OCI-M2 (cell line): Measurements from ENCODE around the gene PRICKLE2.

Experiments used
- DNase-seq: peaks from one replicate; lab custom pipeline; 2025; ENCODE audit not compliant: unreplicated experiment; lab: John Stamatoyannopoulos, UW

The PRICKLE2 gene

GRCh38 chr3:64160000-64160695 is 65.1 kb downstream of the PRICKLE2 start:
- no peak for DNase-seq

- no peak for DNase-seq
Observed at GRCh38 chr3:64158334-64158733, 66.9 kb downstream of the PRICKLE2 start.

DNA sequence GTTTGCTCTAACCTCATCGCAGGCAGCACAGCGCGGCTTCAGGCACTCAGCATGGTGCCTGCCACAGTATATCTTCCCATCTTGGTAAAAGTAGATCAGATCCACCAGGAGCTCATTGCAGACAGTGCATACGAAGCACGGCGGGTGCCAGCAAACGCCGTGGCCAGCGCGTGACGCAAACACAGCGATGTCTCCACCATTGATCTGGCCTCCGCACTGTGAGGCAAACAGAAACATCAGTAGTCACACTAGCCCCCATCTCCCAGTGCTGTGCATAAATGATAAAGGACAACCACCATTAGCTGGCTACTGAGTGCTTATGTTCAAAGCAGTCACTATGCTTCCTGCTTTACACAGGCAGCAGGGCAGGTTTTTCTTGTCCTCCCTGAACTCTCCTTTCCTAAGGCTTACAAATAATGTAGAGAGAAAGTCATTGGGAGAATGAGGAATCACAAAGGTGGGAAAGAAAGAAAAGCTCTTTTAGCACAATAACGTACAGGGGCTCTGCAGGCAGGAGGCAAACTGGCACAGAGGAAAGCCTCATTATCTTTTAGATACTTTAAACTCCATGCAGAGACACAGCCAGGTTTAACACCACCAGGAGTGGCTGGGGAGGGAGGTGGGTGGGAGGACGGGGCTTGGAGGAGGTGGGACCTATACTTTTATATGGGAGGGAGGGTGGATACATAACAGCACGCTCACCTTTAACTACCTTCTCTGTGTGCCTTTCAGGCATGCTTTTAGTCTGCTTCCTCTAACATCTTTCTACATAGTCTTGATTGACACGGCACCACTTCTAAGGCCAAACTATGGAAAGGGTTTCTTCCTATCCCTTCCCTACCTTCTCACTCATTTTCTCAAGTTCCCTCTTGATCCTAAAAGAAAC is 67.9 kb downstream of the PRICKLE2 start:
- no peak for DNase-seq

DNA sequence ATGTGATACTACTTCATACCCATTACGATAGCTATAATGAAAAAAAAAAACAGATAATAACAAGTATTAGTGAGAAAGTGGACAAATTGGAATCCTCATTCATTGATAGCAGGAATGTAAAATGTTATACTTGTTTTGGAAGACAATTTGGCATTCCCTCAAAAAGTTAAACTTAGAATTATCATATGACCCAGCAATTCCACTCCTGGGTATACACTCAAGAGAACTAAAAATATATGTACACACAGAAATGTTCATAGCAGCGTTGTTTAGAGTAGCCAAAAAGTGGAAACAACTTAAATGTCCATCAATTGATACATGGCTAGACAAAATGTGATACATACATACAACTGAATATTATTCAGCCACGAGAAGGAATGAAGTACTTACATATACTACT is 69.9 kb downstream of the PRICKLE2 start:
- no peak for DNase-seq

GRCh38 chr3:64152676-64153466 is 72.4 kb downstream of the PRICKLE2 start:
- no peak for DNase-seq

GRCh38 chr3:64152086-64152485 is 73.2 kb downstream of the PRICKLE2 start:
- no peak for DNase-seq

- no peak for DNase-seq
Observed at GRCh38 chr3:64151342-64151871, 73.9 kb downstream of the PRICKLE2 start.

DNA sequence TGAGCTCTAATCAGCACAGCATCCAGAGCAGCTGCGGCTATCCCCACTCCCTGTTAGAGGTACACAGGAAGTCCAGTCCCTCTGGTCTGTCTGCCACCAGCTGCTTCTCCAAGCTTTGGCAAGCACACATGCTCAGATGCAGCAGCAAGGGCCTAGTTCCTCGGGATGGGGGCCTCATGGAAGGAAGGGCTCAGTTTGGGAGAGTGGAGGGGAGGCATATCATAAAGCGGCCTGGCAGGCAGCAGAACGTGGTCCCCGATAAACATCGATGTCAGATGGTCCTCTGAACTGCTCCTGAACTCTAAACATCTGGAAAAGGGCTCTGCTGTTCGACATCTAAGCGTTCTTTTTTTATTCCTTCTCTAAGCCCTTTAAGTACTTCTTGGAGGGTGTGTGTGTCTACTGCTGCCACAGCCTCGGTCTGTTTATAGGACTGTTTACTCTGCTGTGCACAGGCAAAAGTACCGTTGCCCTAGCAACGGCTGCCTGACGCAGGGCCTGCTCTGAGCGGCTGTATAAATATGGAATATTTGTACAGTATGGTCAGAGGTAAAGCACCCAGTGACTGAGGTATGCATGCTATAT is 74.6 kb downstream of the PRICKLE2 start:
- DNase-seq = no peak

DNA sequence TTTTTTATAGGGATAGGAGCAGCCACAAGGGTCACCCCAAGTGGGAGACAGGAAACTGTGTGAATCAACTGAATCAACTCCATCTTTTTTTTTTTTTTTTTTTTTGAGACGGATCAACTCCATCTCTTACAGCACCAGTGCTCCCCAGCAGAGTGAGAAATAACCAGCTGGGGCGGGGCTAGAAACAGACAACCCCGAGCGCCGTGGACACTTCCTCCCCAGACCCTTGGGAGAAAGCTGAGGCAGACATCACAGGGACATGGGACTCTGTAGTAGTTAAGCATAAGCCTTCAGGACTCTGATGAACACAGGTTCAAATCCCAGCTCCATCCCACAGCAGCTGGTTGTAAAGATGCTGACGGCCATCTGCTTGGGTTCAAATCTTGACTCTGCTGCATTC is 75.4 kb downstream of the PRICKLE2 start:
- DNase-seq = no peak

GRCh38 chr3:64148955-64149653 is 76.2 kb downstream of the PRICKLE2 start:
- DNase-seq = no peak

GRCh38 chr3:64147211-64147610 is 78.1 kb downstream of the PRICKLE2 start:
- no peak for DNase-seq

GRCh38 chr3:64145438-64145837 is 79.8 kb downstream of the PRICKLE2 start:
- no peak for DNase-seq

GRCh38 chr3:64144241-64144900 is 80.9 kb downstream of the PRICKLE2 start:
- no peak for DNase-seq

DNA sequence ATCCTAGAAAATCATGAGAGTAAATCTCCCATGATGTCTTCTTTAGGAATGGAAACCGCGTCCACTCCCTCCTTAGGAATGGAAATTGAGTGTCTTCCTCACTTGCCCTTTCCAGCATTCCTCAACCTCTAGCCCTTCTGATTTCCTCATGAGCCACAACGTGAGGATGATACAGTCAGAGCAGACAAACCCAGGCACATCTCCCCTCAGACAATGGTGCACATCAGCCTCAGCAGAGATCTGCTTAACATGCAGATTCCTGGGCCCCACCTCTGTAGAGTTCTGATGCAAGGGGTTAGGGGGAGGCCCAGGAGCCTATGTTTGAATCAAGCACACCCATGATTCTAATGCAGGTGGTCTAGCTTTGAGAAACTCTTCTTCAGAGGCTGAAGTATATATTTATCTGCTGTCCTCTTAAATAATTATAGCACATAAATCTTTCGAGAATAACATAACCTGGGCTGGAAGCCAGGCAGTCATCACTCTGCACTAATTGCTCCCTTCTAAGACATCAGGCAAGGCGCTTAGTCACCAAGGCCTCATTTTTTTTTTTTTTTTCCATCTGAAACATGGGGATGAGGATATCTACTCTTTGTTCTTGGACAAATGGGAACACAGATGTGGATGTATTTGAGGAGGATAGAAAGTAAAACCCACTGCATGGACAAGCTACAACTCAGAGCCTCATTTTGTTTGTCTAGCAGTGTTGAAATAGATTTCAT is 81.7 kb downstream of the PRICKLE2 start:
- no peak for DNase-seq

DNA sequence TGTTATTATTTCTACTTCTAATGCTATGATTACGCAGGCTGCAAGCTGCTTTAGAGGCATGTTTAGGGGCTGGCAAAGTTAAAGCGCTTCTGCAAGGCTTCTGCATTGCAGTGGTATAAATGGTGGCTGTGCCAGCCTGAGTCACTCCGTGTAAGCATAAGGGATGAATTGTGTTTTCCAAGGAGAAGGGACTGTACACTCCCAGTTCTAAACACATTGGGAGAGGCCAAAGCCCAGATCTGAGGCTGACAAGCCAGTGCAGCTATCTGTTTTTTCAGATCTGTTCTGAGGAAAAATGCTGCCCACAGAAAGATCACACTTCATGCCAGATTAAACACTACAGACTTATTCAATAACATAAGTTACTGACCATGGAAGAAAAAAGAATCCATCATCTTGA is 83.8 kb downstream of the PRICKLE2 start:
- DNase-seq = no peak

GRCh38 chr3:64140651-64141050 is 84.6 kb downstream of the PRICKLE2 start:
- no peak for DNase-seq

DNA sequence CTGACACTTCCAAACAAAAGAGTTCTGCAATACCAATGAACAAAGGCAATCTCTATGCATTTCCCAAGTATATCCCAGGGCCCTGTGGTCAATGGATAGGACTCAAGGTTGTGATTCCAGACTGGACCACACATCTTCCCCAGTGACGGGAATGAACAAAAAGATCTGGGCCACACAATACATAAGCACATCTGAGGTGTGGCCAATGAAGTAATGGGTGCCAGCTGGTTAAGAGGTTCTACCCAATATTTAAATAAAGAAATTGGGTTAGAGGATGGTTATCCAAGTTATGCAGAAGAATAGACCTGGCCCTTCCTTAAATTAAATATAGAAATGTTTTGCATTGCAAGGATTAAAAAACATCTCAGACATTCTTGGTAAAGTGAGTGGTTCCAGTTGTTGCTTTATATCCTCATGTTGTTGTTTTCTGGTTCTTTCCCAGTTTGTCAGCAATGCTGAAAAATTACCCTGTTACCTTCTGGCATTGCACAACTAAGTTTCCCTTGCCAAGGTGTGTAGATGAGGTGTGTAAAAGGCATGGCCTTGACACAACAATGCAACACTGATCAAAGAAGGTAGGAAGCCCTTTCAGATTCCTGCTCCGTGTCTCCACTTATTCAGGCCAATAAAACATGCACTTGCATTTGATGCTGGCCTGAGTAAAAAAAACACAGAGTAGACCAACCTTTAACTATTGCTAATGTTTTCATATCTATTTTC is 86.5 kb downstream of the PRICKLE2 start:
- no peak for DNase-seq

DNA sequence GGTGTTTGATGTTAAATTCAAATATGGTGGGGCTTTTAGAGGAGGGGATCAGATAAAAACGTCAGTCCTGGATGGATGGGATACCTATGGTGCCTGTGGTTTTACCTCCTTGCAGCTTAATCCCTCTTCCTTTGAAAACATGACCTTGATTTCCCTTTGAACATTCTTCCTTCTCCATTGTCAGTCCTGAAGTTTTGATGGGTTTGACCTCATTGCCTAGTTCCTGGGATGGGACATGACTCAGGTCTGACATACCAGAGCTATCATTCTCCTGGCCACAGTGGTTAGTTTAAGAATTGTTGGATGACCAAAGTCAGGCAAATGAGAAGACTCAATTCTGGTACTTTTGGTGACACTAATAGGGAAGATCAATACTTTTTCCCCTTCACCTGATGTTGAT is 87.2 kb downstream of the PRICKLE2 start:
- no peak for DNase-seq

- DNase-seq = no peak
Observed at GRCh38 chr3:64134882-64135281, 90.4 kb downstream of the PRICKLE2 start.
